Brain pericyte (primary cell): Measurements from ENCODE around the gene DUSP6.

ENCODE experiments used
- DNase-seq: peaks from one replicate; pipeline ENCODE4 v3.0.0-alpha.2; 2012; ENCODE audit warnings: low read depth, low spot score

DUSP6 gene

DNA sequence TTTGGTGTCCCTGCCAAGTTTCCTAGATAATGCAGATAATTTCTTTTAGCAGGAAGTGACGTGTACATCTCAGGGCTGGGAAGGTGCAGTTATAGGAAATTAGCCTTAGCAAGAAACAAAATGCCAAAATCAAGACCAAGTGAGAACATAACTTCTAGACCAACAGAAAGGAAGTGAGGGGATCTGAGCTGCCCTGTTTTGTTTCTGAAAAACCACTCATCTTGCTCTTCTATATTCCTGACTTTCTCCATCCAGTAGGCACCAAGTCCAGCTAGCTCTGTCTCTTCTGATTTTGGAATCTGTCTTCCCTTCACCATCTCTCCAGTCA is 23.9 kb upstream of the DUSP6 start:
- DNase-seq, result no peak

DNA sequence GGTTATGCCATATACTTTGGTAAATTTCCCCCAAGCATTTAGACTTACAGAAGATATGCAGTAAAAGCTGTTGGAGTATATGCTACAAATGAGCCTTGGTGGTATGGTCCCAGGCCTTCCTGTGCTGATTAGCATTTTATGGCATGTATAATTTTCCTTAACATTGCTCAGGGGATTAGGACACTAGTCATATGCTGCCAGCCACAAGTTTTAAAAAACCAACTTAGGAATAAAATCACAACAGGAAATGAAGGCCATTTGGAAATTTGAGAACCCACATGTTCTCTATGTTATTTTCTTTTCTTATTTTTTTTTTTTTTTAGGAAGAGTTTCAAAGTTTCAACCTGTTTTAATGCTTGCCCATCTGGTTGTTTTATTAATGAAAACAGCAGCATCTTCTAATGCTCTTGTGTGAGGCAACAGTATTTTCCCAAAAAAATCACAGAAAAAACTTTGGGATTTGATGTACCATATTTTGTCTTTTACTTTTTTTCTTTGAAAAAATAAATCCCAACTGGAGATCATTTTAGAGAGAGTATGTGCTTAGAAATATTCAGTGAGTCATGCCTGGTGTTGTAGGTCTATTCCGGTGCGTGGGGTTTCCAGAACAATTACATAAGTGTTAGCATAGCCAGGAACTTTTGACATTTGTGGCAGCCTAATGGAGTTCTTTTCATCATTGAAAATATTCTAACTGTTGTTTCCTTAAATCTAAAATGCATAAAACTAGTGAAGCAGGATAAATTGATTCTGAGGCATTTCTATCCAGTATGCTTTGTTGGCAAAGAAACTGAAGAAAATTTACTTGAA is 21.7 kb upstream of the DUSP6 start:
- DNase-seq, result no peak

DNA sequence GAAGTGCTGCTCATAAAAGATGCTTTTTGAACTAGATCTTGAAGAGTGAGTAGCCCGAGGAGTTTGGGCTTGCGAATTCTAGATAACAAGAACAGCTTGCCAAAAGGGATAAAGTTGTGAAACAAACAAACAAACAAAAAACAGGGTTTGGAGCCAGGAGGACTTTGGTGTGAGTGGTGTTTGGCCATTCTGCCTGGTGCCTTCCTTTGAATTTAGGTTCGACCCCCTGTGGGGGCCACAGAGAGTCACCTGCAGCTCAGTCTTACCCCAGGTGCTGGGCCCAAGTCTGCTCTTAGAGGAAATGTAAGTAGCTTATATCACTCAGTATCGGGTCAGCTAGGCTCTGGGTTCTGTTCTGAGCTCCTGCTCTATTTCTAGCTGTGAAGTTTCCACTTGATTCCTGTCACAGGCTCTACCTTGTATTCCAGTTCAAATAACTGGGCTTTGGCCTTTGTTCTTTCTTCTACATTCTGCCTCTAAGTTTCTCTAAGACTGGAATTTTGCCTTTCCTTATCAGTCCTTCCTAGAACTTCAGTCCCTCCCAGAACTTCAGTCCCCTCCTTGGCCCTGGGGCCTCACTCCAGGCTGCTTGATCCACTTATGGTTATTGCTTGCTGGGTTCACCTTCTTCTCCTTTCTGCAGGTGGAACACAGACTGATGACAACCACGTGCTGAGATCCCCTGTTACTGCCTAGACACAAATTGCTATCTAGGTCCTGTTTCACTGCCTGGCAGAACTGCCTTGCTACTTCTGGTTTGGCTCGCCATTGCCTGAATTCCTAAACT is 20.5 kb upstream of the DUSP6 start:
- no peak for DNase-seq

DNA sequence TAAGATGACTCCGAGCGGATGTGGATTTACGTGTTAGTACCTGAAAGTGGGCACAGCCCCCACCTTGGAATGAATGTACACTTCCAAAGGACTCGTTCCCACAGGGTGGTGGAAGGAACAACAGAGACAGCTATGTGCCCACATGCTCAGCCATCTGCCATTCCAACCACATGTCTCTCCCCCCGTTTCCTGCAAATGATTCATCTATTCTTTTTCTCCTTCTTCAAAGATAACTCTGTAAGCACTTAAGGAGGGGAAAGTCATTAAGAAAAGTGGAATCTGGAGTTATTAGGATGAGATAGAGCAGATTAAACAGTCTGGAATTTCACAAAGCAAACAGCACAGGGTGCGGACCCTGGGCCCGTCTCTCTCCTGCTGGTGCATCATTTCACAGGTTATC is 18.5 kb upstream of the DUSP6 start:
- no peak for DNase-seq

DNA sequence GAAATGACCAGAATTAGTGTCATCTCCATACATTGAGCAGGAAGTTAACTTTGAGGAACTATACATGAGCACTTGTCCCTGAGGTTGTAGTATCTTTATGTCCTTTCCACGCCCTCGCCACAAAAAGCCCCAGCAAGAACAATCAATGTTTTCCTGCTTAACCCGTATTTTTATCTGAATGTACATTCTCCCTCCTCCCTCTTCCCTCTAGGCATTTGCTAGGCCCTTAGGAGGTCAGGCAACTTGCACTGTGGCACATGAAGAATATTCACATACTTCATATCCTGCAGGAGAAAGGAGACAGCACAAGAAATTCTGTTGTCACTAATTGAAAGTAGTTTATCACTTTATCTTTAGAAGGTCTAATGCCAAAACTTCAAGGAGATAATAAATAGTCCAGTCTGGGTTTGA is 18.1 kb upstream of the DUSP6 start:
- no peak for DNase-seq

DNA sequence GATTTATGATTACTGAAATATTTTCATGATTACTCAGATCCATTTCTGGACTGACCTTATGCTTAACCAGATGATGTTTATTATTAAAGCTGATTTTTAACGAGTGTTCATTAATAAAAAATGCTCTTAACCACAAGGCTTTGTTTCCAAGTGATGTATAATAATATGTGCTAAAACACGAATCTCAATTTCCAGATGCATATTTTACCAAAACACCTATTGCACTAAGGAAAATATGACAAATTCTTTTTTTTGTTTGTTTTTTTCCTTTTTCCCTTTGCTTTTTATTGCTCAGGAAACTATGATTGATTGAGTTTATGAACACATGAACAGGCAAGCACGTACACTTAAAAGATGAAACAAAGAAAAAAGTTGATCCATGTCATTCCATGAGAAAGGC is 16.9 kb upstream of the DUSP6 start:
- DNase-seq, result no peak

DNA sequence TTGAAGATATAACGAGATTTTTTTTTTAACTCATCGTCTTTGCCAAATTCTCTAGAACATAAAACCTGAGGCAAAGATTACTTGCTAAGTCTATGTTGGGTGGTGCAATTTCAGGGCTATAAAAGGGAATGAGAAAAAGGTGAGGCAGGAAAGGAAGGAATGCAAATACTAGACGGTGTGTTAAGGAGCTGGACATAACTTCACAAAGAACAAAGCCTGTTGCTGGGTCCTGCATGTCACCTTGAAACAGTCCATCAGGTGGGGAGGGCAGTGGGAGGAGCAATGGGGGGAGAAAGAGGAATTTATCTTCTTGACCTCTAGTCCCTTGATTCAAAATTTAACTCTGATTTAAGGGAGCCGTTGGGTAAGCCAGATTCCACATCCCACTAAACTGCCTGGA is 16.1 kb upstream of the DUSP6 start:
- DNase-seq, result no peak

DNA sequence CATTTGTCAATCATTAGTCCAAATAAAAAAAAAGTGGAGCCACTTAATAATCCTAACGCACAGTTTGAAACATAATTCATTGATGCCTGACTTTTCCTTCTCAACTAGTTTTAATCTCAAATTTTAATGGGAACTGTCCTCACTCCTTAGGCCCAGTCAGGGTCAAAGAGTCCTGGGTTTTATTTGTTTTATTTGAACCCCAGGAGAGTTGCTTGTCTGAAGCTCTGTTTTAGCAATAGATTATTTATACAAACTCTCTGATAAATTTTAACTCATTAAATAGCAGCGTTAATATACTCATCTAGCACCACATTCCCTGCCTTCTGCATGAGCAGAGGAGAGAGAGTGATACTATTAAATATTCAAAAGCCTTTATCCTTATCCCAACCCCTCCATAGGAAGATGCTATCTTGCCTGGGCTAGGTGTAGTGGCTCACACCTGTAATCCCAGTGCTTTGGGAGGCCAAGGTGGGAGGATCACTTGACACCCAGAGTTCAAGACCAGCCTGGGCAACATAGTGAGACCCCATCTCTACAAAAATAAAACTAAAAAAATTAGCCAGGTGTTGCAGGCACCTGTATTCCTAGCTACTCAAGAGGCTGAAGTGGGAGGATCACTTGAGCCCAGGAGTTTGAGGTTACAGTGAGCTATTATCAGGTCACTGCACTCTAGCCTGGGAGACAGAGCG is 14.5 kb upstream of the DUSP6 start:
- no peak for DNase-seq

DNA sequence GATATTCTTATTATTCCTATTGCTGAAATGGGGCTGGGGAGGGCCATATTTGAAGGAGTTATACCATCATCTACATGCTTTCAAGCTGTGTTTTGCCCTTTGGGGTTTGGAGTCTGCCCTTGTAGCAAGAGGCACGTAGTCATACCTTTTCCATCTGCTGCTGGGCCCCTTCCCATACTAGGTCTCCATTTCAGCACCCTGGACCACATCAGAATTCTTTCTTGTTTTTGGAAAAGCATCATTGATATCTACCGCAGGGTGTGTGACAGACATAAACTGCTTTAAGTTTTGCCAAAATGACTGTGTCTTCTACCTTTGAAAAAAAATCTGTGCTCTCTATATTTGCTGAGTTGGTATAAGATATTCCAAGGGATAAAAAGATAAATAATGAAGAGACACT is 12.3 kb upstream of the DUSP6 start:
- DNase-seq, result no peak

DNA sequence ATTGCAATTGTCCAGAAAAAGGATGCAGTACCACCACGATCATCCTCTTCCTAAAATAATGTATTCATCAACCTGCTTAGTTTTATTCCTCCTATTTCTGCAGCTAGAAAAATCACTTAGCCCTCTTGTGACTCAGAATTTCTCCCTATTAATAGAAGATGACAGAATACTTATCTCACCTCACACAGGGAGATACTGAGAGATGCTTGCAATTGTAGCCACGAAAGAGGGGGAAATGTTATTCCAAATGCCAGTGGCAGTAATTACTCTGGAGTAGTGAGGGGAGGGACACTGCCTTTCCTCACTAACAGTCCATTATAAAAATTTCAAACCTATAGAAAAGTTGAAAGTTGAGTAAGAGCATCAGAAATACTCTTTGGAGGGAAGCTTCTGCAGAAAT is 11.8 kb upstream of the DUSP6 start:
- DNase-seq, result no peak

DNA sequence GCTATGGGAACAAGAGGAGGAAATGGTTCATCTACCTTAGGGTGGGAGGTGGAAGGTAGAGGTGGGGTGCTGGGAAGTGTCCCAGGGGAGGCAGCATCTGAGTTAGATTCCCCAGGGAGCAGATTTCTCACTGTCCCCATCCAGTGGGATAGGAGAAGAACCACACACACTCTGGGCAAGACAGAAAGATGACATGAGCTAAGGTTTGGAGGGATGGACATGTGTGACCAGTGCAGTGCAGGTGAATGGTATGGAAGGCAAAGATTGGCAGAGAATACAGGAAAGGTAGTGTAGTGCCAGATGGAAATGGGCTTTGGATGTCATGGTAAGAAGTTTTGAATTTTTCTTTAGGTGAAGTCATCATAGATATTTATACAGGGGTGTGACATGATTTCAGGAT is 11.3 kb upstream of the DUSP6 start:
- DNase-seq, result no peak

DNA sequence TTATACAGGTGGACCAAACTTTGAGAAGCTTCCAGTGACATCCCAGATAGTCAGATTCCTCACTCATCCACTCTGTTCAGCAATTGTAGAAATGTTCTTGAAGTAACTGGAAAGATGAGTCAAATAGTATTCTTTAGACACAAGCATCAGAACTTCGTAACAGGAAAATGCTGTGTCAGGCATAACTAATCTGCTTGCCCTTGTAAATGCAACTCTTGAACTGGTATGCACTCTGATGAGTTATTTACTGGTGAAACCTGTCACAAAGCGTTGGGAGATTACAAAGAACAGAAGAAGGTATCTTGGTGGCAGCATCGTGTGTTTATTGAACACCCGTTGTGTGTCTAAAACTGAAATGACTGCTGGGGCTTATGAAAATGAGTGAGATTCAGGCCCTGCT is 10.8 kb upstream of the DUSP6 start:
- DNase-seq, result no peak

DNA sequence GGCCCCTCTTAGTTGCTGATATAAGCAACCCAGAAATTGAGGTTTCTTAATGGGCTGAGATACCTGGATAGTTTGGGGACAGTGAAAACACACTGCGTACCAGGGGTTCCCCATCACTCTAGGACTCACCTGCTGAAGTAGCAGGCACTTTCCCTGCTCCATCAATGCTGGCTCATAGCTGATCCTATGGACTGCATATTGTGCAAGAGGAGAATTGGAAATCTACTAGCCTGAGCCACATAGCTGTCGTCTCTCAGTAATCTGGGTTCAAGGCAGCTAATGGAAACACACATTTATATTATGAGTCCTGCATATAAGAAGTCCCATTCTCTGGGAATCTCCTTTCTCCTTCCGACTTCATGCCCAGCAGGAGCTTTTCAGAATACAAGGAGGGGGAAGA is 7.3 kb upstream of the DUSP6 start:
- DNase-seq, result no peak

DNA sequence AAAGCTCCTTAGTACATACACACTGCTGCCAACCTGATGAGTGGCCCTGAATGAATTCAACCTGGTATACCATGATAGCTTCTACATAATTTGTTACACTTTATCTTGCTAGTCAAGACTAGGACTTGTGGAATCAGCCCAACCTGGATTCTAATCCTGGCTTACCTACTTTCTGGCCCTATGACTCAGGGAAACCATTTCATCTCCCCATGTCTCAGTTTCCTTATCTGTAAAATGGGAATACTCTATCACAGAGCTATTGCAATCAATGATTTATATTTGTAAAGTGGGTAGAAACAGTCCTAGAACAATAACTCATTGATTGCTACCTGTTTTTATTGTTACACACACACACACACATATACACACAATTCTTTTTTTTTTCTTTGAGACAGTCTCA is 6.5 kb upstream of the DUSP6 start:
- no peak for DNase-seq

DNA sequence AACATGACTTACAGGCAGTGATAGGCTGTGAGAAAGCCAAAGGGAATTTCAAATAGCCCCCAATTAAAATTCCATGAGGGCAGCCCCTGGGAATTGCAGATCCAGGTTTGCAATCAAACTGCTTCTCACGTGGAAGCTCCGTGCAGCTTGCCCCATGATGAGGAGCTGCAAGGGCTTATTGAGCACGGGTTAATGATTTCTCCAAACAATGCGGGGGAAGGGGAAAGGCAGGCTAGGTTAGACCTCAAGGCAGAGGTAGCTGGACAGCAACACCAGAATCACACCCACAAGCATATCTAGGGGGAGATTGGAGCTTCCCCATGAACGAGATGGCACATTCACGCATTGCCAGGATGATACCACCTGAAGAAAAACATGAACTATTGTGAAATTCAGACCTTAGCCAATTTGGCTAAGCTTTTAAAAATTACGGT is 5.0 kb upstream of the DUSP6 start:
- no peak for DNase-seq

DNA sequence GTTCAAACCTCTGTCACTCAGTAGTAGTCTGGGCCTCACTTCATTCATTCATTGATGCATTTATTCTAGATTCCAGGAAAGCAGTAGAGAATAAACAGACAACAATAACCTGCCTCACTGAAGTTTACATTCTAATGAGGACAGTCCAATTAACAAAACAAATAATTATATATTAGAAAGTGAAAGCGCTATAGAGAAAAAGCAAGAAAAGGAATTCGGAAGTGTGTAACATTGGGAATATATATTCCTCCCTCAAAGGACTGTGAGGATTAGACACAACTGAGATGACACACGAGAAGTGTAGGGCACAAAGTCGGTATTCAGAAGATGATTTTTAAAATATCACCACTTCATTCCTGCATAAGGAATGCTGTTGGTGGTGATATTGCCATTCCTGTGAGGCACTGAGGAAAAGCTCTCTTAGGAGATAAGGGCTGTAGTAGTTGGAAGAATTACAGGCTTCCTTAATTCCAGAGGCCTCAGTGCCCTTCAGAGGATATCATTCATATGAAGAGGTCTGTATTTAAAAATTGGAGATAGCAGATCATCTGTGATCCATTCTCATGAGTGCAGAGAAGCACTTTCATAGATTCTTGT is 3.9 kb upstream of the DUSP6 start:
- DNase-seq, result no peak

DNA sequence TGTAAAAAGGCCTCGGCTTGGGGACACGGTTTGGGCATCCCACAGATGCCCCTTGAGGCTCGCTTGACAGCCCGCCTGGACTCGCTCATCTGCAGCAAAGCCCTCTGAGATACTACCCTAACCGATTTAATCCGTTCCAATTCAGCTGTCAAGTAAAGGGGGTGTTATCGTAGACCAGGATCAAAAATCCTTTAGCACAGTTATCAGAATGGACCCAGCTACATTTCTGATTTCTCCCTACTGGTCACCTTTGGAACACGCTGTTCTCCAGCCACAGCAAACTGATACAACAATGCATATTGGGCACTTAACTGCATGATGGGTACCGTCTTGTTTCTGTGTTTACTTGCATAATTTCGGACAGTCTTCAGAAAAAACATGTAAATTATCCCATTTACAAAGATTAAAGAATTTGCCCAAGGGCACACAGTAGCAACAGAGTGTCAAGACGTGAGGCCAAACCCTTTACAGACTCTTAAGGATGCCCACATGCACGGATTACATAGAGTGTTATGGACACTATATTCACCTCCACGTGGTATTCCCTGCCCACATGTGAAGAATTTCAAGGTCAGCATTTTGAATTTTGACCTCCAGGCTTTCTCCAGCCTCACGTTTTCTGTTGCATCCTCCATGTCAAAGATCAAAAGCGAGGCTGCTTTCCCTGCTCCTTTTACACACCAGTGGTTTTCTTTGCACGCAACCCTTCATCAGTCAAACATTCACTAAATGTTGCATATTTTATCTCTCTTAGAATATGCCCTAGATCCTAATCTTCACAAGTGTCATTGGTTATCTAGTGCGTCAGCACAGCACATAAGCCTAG is 3.2 kb upstream of the DUSP6 start:
- DNase-seq, result no peak

DNA sequence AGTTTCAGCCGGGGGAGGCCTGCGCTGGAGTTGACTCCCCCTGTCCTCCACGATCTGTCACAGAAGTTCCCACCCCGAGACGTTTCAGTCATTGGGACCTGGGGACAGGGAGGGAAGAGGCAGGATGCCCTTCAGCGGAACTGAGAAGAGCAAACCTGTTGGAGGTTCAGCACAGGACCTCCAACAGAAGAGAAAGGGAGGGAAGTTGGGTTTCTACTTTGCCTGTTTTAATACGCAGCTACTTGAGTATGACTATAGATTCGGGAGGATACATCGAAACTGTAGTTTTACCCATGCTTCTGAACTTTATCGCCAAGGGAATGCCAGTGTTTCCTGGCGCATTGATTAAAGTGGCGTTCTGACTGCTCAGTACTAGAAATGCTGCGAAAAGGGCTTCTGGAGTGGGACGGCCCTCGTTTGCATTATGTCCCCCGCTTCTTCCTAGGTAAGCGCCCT is 2.3 kb upstream of the DUSP6 start:
- no peak for DNase-seq

DNA sequence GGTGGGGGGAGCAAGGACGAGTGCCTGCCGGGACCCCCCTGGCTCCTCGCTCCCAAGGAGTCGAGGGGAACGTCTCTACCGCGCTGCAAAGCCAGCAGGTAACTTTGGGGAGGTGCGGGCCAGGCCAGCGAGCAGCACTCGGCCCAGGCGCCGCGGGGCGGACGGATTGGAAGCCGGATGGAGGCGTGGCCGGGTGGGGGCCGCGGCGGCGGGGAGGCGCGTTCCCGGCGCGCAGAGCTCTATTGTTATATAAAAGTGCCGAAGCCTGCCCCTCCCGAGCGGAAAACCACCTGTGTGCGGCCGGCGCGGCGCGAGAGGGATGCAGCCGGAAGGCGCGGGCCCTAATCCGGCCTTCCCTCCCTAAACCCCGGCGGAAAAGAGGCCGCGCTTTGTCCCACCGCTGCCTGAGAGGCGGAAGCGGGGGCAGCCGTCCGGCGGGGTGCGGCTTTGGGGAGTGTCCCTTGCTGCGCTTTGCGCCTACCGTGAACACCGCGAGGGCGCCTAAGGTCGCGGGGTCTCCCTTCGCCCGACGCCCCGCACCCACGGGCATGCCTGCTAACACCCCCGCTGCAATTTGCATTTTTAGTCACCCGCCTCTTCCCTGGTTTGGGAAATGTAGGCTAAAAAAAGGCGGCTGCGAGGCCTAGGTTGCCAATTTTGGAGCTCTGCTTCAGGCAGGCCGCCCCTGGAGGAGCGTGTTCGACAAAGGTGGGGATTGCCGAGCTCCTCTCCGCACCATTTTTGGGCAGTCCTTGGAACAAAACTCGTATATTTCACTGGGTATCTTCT is 1.7 kb upstream of the DUSP6 start:
- no peak for DNase-seq

DNA sequence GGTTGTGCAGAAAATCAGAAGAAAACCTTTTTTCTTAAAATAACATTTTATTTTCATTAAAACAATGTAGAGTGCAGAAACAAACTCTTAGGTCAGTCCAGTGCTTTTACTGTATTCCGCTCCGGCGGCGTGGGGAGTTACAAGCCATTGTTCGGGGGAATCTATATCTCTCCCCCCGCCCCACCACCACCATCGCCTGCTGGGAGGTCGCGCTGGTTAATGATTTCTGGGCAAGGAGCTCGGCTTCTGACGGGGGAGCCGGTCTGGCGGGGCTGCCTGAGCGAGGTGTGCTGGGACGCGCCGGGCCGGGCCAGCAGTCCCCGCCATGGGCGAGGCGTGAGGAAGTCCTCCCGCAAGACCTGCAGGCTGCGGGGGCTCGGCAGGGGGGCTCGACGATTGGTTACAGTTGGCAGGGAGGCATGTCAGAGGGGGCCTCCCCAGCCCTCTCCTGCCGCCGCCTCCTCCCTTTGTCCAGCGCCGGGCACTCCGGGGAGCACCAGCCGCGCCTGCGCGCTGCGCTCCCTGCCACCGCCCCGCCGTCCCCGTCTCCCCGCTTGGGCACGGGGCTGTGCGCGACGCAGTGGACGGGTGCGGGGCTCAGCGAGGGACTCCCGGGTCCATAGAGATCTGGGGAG is 1.0 kb upstream of the DUSP6 start:
- no peak for DNase-seq
